ENCODE measurements around the gene HEBP2. TPM values are rescaled to one million over a fixed set of nuclear protein-coding genes. Genes with fewer than 3 reads are reported as not detected.
A peak's percentile ranks its signal among the peaks of the same experiment; 100 is the strongest.
"Not testable (repeated sequence)": the region's sequence is repeated elsewhere in the genome, so short reads cannot be mapped to it uniquely, and the experiment has no call there.

HEBP2 gene
- 10 to 100 TPM; 32.4 to 50.4 (median 43.7) TPM for polyA plus RNA-seq (ENCODE audit: insufficient read length in 10 of 10)
- long read RNA-seq, donor 1, full-length matches to known transcripts, result 21 of 21 reads
- long read RNA-seq, donor 1, partial matches to known transcripts, result 0 of 21 reads
- long read RNA-seq, donor 1, other reads (novel, unspliced or antisense), result 0 of 21 reads
- long read RNA-seq, donor 2, full-length matches to known transcripts, result 26 of 36 reads
- long read RNA-seq, donor 2, partial matches to known transcripts, result 10 of 36 reads
- long read RNA-seq, donor 2, other reads (novel, unspliced or antisense), result 0 of 36 reads
- long read RNA-seq, donor 3, result 0 reads
- long read RNA-seq, donor 4, full-length matches to known transcripts, result 34 of 46 reads
- long read RNA-seq, donor 4, partial matches to known transcripts, result 12 of 46 reads
- long read RNA-seq, donor 4, other reads (novel, unspliced or antisense), result 0 of 46 reads
- long read RNA-seq, donor 5, full-length matches to known transcripts, result 40 of 71 reads
- long read RNA-seq, donor 5, partial matches to known transcripts, result 31 of 71 reads
- long read RNA-seq, donor 5, other reads (novel, unspliced or antisense), result 0 of 71 reads
- long read RNA-seq, donor 6, full-length matches to known transcripts, result 31 of 74 reads
- long read RNA-seq, donor 6, partial matches to known transcripts, result 36 of 74 reads
- long read RNA-seq, donor 6, other reads (novel, unspliced or antisense), result 7 of 74 reads
- long read RNA-seq, donor 7, full-length matches to known transcripts, result 26 of 26 reads
- long read RNA-seq, donor 7, partial matches to known transcripts, result 0 of 26 reads
- long read RNA-seq, donor 7, other reads (novel, unspliced or antisense), result 0 of 26 reads
- long read RNA-seq, donor 8, full-length matches to known transcripts, result 16 of 16 reads
- long read RNA-seq, donor 8, partial matches to known transcripts, result 0 of 16 reads
- long read RNA-seq, donor 8, other reads (novel, unspliced or antisense), result 0 of 16 reads
- long read RNA-seq, donor 9, full-length matches to known transcripts, result 4 of 4 reads
- long read RNA-seq, donor 9, partial matches to known transcripts, result 0 of 4 reads
- long read RNA-seq, donor 9, other reads (novel, unspliced or antisense), result 0 of 4 reads

- DNase-seq, result peak; percentile 80 to 94 (median 89)
Observed at GRCh38 chr6:138403801-138404665, at the start of gene HEBP2. Gene HEBP2, plus strand, starts transcription at chr6:138404223. Its CDS starts 273 bp downstream, at chr6:138404496.

- no peak for DNase-seq
Observed at GRCh38 chr6:138357928-138358327, 46.1 kb upstream of the HEBP2 start.

- not testable (repeated sequence) for DNase-seq
Observed at GRCh38 chr6:138368684-138369083, 35.3 kb upstream of the HEBP2 start.

GRCh38 chr6:138370631-138371451 lies 33.2 kb upstream of the HEBP2 start:
- DNase-seq, result no peak

GRCh38 chr6:138371452-138371711 lies 32.6 kb upstream of the HEBP2 start:
- DNase-seq, result no peak

- no peak for DNase-seq
Observed at GRCh38 chr6:138371720-138372119, 32.3 kb upstream of the HEBP2 start.

GRCh38 chr6:138372711-138373463 lies 31.1 kb upstream of the HEBP2 start:
- DNase-seq, result no peak

GRCh38 chr6:138374230-138374629 lies 29.8 kb upstream of the HEBP2 start:
- no peak for DNase-seq

GRCh38 chr6:138374815-138375214 lies 29.2 kb upstream of the HEBP2 start:
- DNase-seq, result no peak

- no peak for DNase-seq
Observed at GRCh38 chr6:138377042-138377441, 27.0 kb upstream of the HEBP2 start.

GRCh38 chr6:138377844-138378243 lies 26.2 kb upstream of the HEBP2 start, which contains the start of gene SMIM28:
Gene SMIM28, plus strand, starts transcription at chr6:138377905. Its CDS starts 168 bp downstream, at chr6:138378073.
- DNase-seq, result no peak

GRCh38 chr6:138378463-138378862 lies 25.6 kb upstream of the HEBP2 start:
- no peak for DNase-seq

GRCh38 chr6:138382498-138383265 lies 21.3 kb upstream of the HEBP2 start:
- DNase-seq, result no peak

GRCh38 chr6:138383776-138384175 lies 20.2 kb upstream of the HEBP2 start:
- no peak for DNase-seq

GRCh38 chr6:138386897-138387296 lies 17.1 kb upstream of the HEBP2 start:
- no peak for DNase-seq

- no peak for DNase-seq
Observed at GRCh38 chr6:138387577-138388368, 16.2 kb upstream of the HEBP2 start.

GRCh38 chr6:138389551-138389950 lies 14.5 kb upstream of the HEBP2 start:
- no peak for DNase-seq

All from muscle of back (tissue), 13 donors.